Fibroblast of skin of scalp (primary cell): ENCODE measurements around the gene CHCHD5. TPM values are rescaled to one million over a fixed set of nuclear protein-coding genes. Genes with fewer than 3 reads are reported as not detected.
"Not testable (repeated sequence)": the region's sequence is repeated elsewhere in the genome, so short reads cannot be mapped to it uniquely, and the experiment has no call there.

ENCODE experiments used
- DNase-seq: peaks from one replicate; pipeline ENCODE4 v3.0.0-alpha.2; 2013
- polyA plus RNA-seq, 2 experiments: library from polyadenylated mRNA; unstranded; fragments of 120-200 nt; gene quantifications; one replicate each; pipeline ENCODE4 v1.2.1, GENCODE V29; 2013; ENCODE audit not compliant: insufficient read length in 2 of 2

Gene CHCHD5, protein sequence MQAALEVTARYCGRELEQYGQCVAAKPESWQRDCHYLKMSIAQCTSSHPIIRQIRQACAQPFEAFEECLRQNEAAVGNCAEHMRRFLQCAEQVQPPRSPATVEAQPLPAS
- 26.7 TPM for polyA plus RNA-seq (2013, experiment 1 of 2; ENCODE audit: insufficient read length)
- 26.5 TPM for polyA plus RNA-seq (2013, experiment 2 of 2; ENCODE audit: insufficient read length)

DNA sequence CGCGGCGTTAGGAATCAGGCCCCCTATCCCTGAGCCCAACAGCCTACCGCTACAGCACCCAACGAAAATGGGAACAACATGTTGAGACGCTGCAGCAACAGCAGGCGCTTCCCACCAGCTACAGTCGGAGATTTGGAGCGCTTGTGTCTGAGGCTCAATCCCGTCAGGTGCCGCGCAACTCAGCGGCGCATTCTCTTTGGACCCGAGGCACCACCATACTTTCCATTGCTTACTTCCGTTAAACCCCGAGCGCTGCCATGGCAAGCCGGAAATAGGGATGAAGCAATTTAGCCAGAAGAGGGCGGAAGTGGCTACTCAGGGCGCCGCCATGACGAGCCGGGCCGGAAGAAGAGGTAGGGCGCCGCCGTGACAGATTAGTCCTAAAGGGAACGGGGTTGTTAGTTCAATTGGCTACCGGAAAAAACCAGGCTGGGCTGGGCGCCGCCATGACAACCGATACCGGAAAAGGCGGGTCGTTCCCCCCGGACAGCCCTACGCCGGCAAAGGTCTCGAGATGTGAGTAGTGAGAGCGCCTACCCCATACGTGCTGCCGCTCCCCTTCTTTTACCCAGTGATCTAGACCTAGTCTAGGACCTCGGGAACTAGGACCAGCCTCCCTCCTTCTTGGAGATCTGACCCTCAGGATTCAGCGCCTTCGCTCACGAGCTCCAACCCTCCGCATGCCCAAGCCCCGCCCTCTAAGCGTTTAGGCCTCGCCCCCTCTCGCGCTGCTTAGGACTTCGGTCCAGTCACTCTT, at the start of gene CHCHD5:
CHCHD5 (plus strand) TSS at position 476 of the 757 bp plus-strand sequence; CDS start at position 515, 39 bp downstream.
- peak; percentile 97 for DNase-seq

DNA sequence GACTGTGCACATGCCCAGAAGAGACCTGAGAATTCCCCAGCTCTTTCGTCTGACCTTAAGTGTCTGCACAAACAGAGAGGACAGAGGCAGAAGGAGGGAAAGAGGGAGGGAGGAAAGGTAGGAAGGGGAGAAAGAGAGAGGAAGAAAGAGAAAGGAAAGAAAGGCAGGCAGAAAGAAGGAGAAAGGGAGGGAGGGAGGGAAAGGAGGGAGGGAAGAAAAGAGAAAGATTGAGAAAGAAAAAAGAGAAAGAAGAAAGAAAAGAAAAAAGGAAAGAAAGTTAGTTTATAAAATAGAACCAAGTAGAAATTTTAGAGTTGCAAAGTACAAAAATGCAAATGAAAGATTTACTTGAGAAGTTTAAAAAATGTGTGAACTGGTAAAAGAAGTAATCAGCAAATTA, 49.6 kb upstream of the CHCHD5 start:
- DNase-seq: no peak

DNA sequence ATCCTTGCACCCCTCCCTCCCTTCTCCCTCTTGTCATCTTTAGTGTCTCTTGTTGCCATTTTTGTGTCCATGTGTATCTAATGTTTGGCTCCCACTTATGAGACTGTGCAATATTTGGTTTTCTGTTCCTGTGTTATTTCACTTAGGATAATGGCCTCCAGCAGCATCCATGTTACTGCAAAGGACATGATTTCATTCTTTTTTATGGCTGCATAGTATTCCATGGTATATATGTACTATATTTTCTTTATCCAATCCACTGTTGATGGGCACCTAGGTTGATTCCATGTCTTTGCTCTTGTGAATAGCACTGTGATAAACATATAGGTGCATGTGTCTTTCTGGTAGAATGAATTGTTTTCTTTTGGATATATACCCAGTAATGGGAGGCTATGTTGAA, 47.7 kb upstream of the CHCHD5 start:
- DNase-seq: not testable (repeated sequence)

DNA sequence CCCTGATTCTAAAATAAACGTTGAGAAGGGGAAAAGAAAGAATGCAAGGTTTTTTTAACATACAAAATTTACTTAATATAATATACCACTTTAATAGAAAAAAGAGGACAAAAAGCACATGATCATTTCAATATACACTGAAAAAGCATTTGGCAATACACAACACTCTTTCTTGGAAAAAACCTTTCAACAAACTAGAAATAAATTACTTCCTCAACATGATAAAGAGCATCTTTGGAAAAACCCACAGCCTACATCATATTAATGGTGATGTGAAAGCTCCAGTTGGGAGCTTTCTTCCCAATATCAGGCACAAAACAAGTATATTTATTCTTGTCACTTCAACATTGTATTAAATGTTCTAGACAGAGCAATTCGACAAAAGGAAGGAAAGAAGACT, 45.1 kb upstream of the CHCHD5 start:
- no peak for DNase-seq

DNA sequence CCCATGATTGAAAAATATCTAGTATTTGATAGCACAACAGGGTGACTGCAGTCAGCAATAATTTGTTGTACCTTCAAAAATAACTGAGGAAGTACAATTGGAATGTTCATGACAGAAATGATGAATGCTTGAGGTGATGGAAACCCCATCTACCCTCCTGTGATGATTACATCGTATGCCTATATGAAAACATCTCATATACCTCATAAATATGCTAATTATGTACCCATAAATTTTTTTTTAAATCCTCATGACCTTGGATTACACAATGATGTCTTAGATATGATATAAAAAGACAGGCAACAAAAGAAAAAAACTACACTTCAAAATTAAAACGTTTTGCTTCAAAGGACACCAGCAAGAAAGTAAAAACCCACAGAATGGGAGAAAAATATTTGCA, 43.5 kb upstream of the CHCHD5 start:
- DNase-seq: no peak

DNA sequence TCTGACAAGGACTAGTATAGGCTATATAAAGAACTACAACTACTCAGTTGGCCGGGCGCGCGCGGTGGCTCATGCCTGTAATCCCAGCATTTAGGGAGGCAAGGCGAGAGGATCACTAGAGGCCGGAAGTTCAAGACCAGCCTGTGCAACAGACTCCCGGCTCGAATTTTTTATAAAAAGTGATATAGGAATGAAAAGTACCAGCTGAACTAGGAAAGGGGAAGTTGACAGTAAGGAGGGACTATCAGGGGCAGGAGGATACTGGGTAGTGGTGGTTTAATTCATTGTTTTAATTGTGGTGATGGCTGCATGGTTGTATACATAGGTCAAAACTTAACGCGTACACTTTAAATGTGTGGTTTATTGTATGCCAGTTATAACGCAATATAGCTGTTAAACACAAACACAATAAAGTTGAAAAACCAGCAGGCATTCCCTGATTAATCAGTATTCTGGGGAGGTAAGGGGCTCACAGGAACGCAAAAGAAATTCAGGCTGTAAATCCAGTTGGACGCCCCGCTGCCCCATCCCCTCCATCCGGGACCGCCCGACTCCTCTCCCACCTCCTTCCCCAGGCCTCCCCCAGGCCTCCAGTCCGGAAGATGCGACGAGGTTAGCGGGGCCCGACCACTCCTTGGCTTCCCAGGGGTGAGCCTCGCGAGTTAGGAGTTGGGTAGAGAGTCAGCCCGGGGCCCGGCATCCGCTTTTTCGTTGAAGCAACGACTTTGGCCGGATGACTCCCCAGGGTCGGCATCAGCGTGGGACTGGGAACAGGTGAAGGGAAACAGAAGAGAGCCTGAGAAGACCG, 42.9 kb upstream of the CHCHD5 start:
- DNase-seq: peak; percentile 72

DNA sequence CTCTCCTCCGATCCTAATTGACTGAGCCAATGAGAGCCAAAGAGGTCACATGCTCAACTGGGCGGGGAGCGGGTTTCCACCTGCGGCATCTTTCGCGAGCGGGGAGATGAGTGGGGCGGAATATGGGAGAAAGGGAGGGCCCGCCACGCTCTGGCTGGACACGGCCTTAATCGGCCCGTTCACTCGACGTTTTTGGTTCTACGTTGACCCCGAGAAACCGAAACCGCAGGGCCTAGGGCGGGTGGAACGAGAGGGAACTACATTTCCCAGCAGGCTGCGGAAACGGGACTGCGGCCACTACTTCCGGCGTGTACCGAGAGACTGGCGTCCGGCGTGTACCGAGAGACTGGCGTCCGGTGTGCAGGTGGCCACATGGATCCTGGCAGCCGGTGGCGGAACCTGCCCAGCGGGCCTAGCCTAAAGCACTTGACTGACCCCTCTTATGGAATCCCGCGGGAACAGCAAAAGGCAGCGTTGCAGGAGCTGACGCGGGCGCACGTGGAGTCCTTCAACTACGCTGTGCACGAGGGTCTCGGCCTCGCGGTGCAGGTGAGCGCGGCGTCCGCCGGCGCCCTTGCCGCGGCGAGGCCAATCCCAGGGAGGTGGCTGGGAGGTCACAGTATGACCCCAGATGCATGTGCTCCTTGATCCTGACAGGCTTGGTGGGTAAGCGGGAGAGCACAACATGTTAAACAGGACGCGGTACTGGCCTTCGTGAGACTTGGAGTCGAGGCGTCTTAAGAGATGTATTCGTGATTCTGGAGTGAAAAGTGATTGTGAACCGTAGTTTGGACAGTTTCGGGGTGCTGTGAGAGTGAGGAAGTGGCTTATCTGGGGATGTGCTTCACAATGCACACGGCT, 42.1 kb upstream of the CHCHD5 start, which contains the start of gene POLR1B:
POLR1B (plus strand) TSS at position 343 of the 861 bp plus-strand sequence; CDS start at position 373, 30 bp downstream.
- peak; percentile 80 for DNase-seq

DNA sequence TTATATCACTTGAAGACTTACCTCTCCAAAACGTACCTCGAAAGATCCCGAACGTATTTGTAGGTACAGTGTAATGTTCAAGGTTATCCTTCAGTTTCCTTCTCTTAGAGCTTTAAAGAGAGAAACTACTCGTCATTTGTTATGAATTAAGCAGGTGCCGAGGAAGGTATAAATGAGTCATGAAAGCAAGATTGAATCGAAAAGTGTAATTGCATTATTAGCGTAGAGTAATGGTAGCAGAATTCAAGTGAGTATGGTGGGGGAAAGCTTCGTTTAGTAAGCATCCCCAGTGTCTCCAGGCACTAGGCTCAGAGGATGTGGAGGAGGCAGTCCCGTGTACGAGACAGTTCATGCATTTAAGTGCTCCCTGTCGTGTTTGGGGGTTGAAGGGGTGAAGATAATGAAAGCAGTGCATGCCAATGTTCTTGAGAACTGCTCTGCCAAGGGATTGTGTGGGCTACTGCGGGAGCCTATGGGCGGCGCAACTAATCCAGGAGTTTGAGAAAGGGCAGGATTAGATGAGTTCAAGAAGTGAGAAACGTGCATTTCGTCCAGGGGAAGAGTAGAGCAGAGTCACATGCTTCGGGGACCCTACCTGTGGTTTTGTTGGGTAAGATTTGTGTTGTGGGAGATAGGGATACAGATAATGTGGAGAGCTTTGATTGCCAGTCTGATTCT, 41.3 kb upstream of the CHCHD5 start:
- DNase-seq: no peak

DNA sequence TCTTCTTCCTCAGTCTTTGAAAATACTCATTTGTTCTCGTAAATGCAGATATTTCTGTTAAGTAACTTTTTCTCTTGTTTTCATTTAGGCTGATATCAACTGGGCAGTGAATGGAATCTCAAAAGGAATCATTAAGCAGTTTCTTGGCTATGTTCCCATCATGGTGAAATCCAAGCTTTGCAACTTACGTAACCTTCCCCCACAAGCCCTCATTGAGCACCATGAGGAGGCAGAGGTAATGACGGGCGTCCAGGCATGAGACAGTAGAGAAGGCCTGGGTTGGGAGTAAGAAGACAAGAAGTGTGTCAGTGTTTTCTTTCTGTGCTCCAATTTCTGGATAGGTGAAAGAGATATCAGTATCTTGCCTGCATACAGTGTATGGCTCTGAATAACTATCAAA, 37.1 kb upstream of the CHCHD5 start:
- DNase-seq: no peak

DNA sequence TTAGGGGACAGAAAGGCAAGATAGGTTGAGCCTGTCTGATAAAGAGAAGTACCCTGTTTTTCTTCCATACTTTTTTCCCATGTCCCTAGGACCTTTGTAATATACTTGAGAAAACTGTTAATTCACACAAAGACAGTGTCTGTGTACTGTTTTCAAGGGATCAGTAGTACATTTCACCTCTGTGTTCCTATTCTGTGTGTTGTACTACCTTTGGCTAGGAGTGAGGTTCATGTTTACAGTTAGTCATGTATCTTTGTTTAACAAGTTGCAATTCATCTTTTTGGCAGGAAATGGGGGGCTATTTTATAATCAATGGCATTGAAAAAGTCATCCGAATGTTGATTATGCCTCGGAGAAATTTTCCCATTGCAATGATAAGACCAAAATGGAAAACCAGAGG, 35.4 kb upstream of the CHCHD5 start:
- no peak for DNase-seq

DNA sequence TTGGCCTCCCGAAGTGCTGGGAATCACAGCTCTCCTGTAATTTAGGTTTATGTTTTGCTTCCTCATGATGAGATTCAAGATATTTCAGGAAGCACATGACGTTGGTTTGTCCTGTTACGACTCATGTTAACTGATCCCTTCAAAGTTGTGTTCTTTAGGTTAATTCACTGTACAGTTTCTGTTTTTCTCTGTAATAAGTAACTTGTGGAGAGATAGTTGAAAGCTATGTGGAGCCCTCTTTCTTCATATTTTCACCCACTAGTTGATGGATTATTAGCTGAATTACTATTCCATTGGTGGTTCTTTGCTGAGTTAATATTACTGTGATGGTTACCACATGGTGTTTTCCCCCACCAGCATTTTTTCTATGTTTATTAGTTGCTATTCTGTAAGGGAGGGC, 18.3 kb upstream of the CHCHD5 start:
- no peak for DNase-seq

DNA sequence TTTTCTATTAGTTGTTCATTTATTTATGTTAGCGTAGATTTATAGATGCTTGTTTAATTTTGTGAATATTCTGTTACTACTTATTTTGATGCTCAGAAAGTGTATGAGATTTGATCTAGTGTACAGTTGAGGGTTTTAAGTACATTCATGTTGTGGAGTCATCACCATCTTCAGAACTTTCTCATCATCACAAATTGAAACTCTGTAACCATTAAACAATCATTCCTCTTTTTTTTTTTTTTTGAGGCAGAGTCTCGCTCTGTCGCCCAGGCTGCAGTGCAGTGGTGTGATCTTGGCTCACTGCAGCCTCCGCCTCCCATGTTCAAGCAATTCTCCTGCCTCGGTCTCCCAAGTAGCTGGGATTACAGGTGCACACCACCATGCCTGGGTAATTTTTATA, 17.9 kb upstream of the CHCHD5 start:
- not testable (repeated sequence) for DNase-seq

DNA sequence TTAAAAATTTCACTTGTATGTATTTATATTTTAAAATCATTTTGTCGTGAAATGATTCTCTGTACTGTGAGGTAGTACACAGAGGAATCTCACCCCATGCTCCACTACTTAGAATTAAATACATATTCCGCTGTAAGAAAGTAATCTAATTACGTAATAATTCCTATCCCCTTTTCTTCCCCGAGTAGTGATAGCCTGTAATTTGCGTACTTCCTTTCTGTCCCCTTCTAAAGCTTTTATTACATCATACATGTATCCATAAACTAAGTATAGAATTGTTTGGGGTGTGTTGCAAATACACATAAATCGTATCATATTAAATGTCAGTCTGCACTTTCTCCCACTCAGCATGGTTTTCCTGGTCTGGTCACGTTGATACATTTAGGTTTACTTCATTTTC, 12.4 kb upstream of the CHCHD5 start:
- DNase-seq: no peak

DNA sequence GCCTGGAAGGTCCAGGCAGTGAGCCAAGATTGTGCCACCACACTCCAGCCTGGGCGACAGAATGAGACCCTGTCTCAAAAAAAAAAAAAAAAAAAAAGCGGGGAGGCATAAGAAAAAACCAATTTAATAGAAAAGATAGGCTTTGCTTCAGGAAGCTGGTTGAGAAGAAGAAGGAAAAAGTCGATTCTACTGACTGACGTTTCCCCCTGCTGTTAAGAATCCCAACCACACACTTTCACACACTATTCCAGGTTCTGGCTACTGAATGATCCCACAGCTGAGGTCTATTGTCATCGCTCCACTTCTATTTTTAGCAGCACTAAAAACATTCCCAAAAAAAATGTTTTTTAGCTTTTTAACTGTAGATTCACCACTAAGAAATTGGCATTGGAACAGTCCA, 6.7 kb upstream of the CHCHD5 start:
- peak; percentile 63 for DNase-seq

DNA sequence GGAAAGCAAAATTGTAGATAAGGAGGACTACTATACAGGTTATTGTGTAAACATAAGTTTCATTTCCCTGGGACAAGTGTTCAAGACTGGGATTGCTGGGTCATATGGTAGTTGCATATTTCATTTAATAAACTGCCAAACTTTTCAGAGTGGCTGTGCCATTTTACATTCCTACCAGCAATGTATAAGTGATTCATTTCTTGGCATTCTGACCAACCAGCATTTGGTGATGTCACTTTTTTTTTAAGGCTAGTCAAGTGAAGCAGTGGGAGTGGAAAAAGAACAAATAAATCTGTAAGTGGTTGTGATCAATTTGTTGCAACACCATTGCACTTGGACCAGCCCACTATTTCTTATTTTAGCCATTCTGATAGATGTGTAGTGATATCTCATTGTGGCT, 5.2 kb upstream of the CHCHD5 start:
- DNase-seq: peak; percentile 91

DNA sequence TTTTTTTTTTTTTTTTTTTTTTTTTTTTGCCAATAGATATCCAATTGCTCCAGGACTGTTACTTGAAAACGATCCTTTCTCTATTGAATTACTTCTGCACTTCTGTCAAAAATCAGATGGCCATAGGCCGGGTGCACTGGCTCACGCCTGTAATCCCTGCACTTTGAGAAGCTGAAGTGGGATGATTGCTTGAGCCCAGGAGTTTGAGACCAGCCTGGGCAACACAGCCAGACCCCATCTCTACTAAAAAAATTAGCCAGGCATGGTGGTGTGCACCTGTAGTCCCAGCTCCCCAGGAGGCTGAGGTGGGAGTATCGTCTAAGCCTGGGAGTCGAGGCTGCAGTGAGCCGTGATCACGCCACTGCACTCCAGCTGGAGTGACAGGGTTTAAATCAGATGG, 4.3 kb upstream of the CHCHD5 start:
- DNase-seq: no peak

DNA sequence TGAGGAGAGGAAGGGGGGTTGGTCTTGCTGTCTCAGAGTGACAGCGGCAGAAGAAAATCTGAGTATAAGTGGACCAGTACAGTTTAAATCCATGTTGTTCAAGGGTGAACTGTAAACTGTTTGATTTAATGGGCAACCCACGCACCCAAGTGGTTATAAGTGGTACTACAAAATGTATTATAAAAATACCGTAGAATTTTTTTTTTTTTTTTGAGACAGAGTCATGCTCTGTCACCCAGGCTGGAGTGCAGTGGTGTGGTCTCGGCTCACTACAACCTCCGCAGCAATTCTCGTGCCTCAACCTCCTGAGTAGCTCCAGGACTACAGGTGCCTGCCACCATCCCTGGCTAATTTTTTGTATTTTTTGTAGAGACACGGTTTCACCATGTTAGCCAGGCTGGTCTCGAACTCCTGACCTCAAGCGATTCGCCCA, 2.1 kb upstream of the CHCHD5 start:
- DNase-seq: peak; percentile 74

DNA sequence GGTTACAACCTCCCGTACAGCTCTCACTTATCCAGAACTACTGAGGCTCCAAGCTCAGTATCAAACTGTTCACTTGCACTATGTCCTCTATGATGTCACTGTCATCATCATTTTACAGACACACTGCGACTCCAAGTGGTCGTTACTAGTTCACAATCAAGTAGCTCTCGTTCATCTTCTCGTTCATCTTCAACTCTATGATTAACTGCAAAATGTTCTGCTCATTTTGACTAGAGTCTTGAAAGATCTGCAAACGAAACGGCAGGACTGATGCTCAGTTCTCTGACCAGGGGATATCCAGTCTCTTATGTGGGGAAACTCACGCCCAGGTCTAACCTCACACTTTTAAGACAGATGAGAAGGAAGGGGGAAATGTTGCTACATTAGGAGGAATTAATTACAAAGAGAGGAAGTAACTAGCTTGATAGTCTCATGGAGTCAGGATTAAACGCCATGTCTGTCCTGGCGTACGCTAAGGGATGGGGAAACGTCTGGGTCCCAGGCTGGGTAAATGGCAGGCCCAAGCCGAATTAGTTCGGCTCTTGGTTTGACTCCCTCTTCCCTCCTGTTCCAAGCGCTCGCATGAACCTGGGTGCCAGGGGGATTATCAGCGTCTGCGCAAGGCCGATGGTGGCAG, 794 bp upstream of the CHCHD5 start:
- peak; percentile 17 for DNase-seq

DNA sequence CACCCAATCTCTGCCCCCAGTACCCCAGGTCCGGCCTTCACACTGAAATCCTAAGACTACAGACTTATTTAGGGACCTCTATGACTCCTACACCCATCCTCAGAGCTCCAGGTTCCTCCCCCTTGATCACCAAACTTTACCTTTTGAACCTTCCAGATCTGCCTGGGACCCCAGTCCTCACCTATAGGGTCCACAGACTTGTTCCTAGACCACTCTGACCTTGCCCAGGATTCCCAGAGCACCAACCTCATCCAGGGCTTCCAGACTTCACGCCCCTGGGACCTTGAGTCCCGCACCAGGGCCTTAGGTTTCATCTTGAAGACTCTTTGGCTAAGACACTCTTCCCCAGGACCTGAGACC, 462 bp downstream of the CHCHD5 start:
- DNase-seq: no peak

DNA sequence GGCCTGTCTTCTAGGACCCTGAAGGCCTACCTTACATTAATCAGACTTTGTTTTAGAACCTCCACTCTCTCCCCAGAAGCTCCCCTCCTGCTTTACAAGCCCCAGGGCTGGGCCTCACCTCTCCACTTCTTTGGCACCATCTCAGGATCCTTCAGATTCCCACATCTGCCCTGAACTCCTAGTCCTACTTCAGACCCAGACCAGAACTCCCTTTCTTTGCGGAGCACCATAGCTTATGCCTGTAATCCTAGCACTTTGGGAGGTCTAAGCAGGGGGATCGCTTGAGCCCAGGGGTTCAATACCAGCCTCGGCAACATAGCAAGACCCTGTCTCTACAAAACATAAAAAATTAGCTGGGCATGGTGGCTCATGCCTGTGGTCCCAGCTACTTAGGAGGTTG, 991 bp downstream of the CHCHD5 start:
- DNase-seq: no peak

DNA sequence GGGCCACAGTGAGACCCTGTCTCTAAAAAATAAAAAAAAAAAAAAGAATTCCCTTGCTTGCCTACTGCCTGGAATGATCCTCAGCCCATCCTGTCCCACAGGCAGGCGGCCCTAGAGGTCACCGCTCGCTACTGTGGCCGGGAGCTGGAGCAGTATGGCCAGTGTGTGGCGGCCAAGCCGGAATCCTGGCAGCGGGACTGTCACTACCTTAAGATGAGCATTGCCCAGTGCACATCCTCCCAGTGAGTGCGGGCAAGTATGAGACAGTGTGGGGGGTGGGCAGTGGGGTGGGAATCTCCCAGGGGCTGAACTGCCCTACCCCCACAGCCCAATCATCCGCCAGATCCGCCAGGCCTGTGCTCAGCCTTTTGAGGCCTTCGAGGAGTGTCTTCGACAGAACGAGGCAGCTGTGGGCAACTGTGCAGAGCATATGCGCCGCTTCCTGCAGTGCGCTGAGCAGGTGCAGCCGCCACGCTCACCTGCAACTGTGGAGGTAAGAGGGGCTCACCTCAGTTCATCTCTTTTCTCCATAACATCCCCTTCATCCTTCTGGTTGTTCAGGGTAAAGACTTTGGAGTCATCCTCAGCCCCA, 1.6 kb downstream of the CHCHD5 start:
- DNase-seq: no peak
